IPS-NIHi7 (cell line): ENCODE results near the gene PDCD2L.
"Not testable (repeated sequence)": the region's sequence is repeated elsewhere in the genome, so short reads cannot be mapped to it uniquely, and the experiment has no call there.

ENCODE experiments used
- DNase-seq: peaks from one replicate; pipeline ENCODE4 v3.0.0; 2012; ENCODE audit warnings: mixed read lengths; ENCODE audit errors: extremely low spot score

The PDCD2L gene, protein sequence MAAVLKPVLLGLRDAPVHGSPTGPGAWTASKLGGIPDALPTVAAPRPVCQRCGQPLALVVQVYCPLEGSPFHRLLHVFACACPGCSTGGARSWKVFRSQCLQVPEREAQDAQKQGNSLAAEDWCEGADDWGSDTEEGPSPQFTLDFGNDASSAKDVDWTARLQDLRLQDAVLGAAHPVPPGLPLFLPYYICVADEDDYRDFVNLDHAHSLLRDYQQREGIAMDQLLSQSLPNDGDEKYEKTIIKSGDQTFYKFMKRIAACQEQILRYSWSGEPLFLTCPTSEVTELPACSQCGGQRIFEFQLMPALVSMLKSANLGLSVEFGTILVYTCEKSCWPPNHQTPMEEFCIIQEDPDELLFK

DNA sequence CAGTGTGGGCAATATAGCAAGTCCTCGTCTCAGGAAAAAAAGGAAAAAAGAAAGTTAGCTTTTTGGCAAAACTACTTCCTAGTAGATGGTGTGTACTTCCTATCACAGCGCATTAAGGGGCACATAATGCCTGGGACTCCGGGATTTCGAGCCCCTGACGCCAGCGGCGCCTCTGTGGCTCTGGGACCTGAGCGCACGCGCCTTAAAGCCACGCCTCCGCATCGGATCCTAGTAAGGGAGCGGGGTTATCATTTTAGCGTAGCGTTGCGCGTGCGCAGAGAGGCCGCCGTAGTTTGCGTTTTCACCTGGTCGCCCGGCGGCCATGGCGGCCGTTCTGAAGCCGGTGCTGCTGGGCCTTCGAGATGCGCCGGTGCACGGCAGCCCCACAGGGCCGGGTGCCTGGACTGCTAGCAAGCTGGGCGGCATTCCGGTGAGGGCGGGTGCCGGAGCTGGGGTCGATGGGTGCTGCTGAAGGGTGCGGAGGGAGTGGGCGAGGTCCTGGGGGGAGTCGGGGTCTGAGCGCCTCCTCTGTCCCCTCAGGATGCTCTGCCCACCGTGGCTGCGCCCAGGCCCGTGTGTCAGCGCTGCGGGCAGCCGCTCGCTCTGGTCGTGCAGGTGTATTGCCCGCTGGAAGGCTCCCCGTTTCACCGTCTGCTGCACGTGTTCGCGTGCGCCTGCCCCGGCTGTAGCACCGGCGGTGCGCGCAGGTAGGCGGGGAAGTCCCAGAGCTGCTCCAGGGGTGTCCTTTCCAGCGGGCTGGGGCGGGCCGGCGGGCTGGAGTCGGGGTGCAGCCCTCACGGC is at the start of gene PDCD2L:
Gene PDCD2L (plus strand): TSS at position 291 of the 801 bp plus-strand sequence. CDS start 32 bp downstream, at position 323.
- DNase-seq = peak; percentile 99

DNA sequence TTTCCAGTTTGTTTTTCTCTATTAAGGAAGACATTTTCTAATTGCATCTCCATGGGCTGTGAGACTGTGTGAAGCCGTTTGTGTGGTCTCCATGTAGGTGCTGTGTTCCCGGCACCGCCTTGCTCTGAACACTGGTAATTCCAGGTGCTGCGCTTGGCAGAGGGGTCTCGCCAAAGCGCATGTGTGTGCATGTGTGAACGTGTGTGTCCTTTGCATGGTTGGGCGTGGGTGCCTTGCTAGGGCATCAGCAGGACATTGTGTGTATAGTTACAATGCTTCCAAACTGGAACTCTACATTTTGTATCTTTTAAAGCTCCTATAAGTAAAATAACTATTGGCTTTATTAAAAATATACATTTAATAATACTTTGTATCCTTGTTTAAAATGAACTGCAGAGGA is 49.0 kb upstream of the PDCD2L start:
- DNase-seq = no peak

DNA sequence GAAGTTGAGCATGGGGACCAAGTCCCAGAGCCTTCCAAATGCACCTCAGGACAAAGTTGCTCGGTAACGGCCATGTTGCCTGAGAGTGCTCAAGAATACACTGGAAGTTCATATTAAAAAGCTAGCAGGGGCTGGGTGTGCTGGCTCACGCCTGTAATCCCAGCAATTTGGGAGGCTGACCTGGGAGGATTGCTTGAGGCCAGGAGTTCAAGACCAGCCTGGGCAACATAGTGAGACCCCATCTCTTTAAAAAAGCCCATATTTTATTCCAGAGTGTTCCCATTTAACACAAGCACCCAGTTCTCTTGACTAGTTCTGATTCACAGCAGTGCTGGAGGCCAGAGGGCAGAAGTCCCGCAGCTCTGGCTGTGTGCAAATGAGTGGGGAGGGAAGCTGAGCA is 47.3 kb upstream of the PDCD2L start:
- DNase-seq = no peak

DNA sequence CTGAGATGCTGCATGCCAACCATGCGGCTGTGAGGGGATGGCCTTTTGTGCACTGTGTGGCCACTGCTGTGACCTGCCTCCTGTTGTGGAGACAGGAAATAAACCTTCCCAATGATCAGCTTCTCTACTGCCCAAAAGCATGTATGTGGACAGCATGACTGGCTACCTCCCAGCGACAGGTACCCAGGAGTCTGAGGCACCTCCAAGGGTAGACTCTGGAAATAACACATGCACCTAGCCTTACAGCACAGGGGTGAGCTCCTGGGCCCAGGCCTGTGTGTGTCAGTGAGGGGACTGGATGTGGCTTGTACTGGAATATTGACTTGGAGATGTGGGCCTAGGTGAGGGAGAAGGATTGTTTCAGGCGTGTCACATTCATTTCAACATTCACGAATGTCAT is 46.8 kb upstream of the PDCD2L start:
- DNase-seq = no peak

DNA sequence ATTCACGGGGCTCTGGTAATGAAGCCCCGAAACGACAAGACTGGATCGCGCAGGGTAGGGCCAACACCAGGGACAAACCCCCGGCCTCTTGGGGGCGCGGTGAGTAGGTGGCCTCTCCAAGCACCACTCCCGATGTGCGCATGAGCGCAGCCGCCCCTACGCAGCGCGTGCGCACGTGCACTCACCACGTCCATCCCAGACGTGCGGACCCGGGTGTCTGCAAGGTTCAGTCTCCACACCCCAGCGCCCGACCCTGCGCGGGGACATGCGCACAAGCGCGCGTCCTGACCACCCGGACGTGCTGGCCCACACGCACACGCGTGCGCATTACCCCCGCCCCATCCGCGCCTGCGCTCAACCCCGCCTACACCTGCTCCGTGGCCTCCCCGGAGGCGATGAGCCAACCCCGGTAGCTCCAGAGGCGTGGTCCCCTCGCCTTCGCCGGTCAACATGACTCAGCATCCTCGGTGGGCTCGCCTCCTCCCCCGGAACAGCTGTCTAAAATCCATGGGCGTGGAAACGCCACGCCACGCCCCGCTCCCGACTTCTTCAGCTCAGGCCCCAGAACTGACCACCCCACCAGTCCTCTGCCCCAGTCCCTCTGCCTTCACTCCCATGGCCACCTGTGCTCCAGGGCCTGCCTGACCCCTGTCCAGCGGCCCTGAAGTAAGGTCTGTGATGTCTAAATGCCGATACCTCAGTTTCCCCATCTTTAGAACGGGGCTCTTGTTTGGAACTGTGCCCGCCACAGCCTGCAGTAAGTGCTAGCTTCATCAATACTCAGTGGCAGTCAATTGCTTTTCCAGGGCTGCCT is 44.9 kb upstream of the PDCD2L start:
- peak; percentile 98 for DNase-seq

DNA sequence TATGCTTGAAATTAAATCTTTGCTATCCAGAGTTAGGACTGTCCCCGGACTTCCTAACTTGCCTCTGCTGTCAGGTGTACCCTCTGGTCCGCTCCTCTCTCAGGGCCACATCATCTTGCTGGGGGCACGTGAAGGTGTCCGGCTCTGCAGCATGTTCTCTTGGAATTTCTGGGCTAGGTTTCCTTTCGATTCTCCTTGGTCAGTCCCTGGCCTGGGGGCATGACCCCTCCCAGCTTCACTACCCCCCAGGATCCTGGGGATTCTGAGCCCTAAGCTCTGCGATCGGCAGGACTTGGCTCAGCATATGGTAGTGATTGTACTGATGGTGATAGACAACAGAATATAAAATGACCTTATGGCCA is 44.3 kb upstream of the PDCD2L start:
- DNase-seq = no peak

DNA sequence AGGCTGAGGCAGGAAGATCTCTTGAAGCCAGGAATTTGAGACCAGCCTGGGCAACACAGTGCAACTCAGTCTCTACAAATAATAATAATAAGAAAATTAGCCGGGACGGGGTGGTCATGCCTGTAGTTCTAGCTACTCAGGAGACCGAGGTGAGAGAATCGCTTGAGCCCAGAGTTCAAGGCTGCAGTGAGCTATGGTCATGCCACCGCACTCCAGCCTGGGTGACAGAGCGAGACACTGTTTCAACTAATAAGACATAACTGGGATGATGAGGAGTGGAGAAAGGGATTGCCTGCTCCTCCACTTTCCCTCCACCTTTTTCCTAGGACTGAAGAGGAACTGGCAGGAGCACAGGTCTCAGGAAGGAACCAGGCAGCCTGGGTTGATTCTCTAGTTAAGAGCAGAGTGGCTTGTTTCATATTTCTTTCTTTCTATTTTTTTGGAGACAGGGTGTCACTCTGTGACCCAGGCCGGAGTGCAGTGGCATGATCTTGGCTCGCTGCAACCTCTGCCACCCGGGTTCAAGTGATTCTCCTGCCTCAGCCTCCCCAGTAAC is 43.8 kb upstream of the PDCD2L start:
- DNase-seq = no peak

DNA sequence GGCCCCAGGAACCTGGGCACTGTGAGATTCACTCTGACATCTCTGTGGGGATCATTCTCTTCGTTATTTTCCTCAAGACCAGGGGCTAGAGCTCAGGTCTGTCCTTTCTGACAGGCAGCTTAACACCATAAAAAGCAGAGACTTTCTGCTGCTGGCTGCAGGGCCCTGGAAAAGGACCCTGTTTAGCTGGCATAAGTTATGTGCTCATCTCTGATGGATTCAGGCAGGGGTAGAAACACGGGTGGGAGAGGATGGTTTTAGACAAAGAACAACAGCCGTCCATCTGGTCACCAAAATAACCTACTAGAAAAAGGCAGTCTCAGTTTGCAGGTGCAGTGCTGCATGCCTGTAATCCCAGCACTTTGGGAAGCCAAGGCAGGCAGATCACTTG is 41.5 kb upstream of the PDCD2L start:
- DNase-seq = no peak

DNA sequence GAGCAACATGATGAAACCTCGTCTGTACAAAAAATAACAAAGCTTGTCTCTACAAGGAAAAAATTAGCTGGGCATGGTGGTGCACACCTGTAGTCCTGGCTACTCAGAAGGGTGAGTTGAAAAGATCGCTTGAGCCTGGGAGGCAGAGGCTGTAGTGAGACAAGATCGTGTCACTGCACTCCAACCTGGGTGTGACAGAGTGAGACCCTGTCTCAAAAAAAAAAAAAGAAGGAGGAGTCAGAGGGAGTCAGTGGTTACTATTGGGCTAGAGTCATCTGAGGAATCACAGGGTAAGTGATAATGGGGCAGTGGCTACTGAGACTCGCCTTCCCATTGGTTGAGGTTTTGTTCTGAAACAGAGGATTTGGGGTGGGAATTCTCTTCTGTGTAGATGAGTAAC is 41.1 kb upstream of the PDCD2L start:
- DNase-seq = peak; percentile 62

DNA sequence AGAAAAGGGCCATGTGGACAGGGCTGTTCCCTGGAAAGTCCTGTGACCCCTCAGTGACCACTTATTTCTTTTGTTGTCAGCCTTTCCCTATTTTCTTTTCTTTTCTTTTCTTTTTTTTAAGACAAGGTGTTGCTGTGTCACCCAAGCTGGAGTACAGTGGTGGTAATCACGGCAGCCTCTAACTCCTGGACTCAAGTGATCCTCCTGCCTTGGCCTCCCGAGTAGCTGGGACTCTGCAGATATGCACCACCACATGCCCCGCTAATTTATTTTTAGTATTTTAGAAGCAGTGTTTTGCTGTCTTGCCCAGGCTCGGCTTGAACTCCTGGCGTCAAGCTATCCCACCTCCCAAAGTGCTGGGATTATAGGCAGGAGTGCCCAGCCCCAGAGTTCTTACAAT is 40.3 kb upstream of the PDCD2L start:
- DNase-seq = no peak

DNA sequence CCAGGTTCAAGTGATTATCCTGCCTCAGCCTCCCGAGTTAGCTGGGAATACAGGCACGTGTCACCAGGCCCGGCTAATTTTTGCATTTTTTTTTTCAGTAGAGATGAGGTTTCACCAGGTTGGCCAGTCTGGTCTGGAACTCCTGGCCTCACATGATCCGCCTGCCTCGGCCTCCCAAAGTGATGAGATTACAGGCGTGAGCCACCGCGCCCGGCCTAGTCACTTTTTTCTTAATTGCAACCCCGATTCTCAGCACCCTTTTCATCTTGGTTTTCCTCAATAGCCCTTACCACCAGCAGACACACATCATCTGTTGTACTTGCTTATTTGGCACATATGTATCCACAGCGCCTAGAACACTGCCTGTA is 39.8 kb upstream of the PDCD2L start:
- DNase-seq = no peak

DNA sequence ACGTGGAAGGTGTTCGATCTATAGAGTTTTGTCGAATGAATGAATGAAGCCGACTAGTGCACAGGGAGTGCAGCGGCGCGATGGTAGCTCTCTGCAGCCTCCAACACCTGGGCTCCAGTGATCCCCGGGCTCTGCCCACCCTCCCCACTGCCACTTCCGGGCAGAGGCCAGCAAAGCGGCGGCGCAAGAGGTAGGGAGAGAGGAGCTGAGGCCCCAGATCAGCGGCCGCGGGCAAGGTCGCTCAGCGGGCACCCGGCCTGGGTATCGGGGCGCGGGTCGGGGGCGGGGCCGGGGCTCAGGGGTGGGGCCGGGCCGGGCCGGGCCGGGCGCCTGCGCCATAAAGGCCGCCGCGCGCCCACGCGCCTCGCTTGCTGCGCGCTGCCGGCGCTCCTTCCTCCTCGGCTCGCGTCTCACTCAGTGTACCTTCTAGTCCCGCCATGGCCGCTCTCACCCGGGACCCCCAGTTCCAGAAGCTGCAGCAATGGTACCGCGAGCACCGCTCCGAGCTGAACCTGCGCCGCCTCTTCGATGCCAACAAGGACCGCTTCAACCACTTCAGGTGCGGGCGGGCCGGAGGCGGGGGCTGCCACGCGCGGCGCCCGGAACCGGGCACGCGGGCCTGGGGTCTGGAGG is 39.3 kb upstream of the PDCD2L start, which contains the start of gene GPI:
Gene GPI (plus strand): TSS at position 367 of the 633 bp plus-strand sequence. CDS start 71 bp downstream, at position 438.
- DNase-seq = peak; percentile 76

DNA sequence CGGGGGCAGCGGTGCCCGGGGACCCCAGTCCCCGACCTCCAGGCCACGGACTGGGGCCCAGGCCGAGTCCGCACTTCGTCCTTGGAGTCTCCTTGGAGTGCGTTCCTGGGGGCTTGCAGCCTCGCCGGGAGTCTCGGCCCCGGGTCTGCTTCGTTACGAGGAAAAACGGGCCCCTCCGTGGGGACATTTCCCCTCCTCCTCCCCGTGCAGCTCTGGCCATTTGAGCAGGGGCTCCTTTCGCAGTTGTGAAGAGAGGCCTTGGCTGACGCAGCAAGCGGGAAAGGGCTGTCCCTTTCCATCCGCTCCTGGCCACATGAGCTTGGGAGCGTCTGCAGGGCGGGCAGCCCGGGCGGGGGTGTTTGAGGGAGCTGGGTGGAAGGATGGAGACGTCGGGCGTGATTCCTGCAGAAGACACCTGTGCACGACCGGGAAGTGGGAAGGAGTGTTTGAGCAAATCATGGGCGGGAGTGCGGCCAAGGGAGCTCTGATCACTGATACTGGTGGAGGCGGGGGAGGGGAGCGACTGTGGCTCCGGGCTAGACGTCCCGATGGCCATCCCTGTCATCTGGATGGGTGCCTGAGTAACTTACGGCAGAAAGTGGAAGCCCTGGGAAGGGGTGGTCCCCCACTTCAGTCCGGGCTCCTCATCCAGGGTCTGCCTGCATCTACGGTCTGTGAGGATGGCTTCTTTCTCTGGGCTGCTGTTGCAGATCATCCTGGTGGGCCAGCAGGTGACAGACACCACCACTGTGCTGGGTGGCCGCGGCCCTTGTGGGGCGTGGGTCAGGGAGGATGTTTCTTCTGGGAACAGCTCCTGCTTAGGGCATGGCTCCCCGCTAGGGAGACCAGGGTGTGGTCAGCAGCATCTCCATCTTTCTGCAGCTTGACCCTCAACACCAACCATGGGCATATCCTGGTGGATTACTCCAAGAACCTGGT is 38.5 kb upstream of the PDCD2L start:
- DNase-seq = peak; percentile 40

DNA sequence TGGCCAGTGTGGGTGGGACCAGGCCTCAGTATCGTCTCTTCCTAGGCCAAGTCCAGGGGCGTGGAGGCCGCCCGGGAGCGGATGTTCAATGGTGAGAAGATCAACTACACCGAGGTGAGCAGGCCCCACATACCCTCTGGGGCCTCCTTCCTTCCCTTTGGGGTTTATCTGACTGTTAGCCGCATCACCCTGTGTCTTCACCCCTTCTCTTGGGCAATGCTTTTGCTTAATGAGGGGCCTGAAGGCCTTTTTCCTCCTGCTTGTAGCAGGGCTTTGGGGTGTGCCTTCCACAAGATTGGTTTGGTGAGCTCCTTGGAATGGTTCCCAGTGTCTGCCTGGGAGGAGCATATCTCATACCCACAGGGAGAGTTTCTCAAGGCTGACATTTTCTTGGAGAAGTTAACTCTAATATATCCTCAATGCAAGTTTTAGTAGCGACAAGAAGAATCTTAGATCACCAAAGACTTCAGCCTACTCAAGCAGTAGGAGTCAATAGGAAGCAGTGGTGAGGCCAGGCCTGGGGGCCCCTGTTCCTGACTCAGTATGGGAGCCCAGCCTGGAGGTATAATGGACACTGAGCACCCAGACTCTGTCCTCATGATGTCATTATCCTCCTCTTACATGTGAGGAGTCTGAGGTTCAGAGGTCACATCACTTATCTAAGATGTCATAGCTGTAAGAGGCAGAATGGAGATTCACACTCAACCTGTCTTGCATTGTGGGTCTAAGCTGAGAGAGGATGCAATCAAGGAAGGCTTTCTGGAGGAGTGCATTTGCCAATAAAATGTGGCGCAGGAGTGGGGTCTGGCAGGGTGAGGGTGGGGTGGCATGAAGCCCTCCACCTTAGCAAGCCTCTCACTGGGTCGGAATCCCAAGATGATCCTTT is 37.2 kb upstream of the PDCD2L start:
- DNase-seq = no peak

DNA sequence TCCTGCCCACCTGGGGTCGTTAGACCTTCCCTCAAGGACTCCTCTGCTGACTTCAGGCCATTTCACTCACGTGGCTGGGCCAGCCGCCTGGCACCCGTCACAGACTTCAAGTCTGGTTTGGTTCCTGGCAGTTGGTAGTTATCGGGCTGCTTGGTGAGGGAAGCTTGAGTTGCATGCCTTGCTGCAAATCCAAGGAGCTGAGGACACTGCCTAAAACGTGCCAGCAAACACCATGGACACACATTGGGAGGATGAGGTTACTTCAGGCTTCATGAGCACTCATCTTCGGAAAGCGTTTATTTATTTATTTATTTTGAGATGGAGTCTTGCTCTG is 36.6 kb upstream of the PDCD2L start:
- DNase-seq = no peak

DNA sequence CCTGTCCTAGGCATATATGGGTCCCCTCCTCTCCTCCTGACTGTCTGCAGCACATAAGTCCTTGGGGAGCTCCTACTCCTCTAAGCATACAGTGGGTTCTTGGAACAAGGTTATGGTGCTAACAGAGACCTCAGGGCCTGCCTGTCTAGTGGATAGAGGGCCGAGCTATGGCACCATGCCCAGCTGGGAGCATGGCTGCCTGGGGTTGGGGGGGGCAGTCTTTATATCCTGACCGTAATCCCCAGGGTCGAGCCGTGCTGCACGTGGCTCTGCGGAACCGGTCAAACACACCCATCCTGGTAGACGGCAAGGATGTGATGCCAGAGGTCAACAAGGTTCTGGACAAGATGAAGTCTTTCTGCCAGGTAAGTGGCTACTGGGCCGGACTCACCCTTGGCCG is 35.9 kb upstream of the PDCD2L start:
- DNase-seq = no peak

DNA sequence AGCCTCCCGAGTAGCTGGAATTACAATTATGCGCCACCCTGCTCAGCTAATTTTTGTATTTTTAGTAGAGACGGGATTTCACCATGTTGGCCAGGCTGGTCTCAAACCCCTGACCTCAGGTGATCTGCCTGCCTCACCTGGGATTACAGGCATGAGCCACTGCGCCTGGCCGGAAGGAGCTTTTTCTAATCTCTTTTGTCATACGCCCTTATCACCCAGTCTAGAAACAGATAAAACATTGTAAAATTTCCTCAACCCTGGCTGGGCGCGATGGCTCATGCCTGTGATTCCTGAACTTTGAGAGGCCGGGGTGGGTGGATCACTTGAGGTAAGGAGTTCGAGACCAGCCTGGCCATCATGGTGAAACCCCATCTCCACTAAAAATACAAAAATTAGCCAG is 35.0 kb upstream of the PDCD2L start:
- not testable (repeated sequence) for DNase-seq

DNA sequence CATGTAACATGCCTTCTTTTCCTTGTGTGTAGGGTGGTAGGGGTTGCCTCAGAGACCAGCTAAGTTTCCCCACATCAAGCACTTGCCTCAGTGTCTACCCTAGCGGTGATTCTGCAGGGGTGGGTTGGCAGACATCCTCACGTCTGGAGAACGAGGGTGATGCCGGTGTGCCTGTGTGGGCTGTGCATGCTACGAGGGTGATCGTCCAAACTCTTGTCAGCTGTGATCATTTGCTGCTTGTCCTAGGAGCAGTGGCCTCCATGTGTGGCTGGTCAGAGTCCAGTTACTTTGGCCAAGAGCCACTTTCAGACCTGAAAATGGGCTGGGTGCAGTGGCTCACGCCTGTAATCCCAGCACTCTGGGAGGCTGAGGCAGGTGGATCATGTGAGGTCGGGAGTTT is 34.1 kb upstream of the PDCD2L start:
- DNase-seq = no peak

DNA sequence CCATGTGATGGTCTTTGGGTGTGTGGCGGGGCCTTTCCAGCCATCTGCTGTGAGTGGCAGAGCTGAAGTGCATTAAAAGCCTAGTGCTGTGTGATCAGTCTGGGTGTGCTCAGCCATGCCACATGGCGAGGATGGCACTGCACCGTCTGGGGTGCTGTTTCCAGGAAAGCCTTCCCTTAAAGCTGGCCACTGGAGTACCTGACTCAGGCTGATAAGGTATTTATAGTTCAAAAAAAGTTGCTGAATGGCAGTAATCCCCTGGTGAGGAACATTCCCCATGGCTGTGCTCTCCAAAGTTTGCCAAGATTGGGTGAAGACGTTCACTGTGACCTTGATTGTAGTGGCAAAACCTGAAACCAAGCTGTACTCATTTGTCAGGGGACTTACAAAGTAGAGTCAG is 33.2 kb upstream of the PDCD2L start:
- no peak for DNase-seq
